Stimulated activated naive B cell treated with anti-CD40 and anti-IgM and Interleukin-4, amounts not matched to agents 10 μg/mL and 1 μg/mL and 100 μg/mL, for 72 hours (primary cell): Measurements from ENCODE around the gene CNNM3.
"Not testable (repeated sequence)": the region's sequence is repeated elsewhere in the genome, so short reads cannot be mapped to it uniquely, and the experiment has no call there.

Source experiments
- ATAC-seq, 2 donors: fragments of 150-1000 bp; cut with Tn5 transposase; replicated peaks; 2 replicates each; pipeline ENCODE4 v1.10.0; 2021; ENCODE audit warnings: moderate library complexity in 1 of 2
- DNase-seq: peaks from one replicate; pipeline ENCODE4 v3.0.0; 2021
- H3K27ac Mint-ChIP-seq: one replicate; pipeline ENCODE4 v1.8.0; 2022; ENCODE audit warnings: mild to moderate bottlenecking, mixed read lengths
- H3K27me3 Mint-ChIP-seq, 2 donors: one replicate each; pipeline ENCODE4 v1.8.0; 2022; ENCODE audit warnings: mixed read lengths in 2 of 2
- H3K36me3 Mint-ChIP-seq, 2 donors: one replicate each; pipeline ENCODE4 v1.8.0; 2022; ENCODE audit warnings: mixed read lengths in 2 of 2, mild to moderate bottlenecking in 1 of 2
- H3K4me1 Mint-ChIP-seq, 2 donors: one replicate each; pipeline ENCODE4 v1.8.0; 2022; ENCODE audit warnings: mixed read lengths in 2 of 2, mild to moderate bottlenecking in 1 of 2
- H3K4me3 Mint-ChIP-seq, 2 donors: one replicate each; pipeline ENCODE4 v1.8.0; 2022; ENCODE audit warnings: mild to moderate bottlenecking in 2 of 2, mixed read lengths in 2 of 2, moderate library complexity in 1 of 2
- H3K9me3 Mint-ChIP-seq, 2 donors: one replicate each; pipeline ENCODE4 v1.8.0; 2022; ENCODE audit warnings: mixed read lengths in 2 of 2, mild to moderate bottlenecking in 1 of 2

CNNM3 gene

GRCh38 chr2:96848264-96848663, 32.2 kb downstream of the CNNM3 start:
- DNase-seq (no peak), ATAC-seq (no peak)
- H3K4me3 Mint-ChIP-seq, result no peak overlapping the region
- peaks cover 29 to 42% of the 10 kb centered on the region in 2 donors for H3K36me3 Mint-ChIP-seq
- H3K27me3 Mint-ChIP-seq, result no peaks in the 10 kb centered on the region
- peaks cover 0 to 3% of the 10 kb centered on the region in 2 donors for H3K4me1 Mint-ChIP-seq
- no peaks in the 10 kb centered on the region for H3K9me3 Mint-ChIP-seq
- no peak overlapping the region for H3K27ac Mint-ChIP-seq

GRCh38 chr2:96852667-96853066, 36.6 kb downstream of the CNNM3 start:
- H3K36me3 Mint-ChIP-seq, result peaks cover 25 to 34% of the 10 kb centered on the region in 2 donors
- ATAC-seq, result no peak
- no peak overlapping the region for H3K4me3 Mint-ChIP-seq
- DNase-seq, result no peak
- H3K4me1 Mint-ChIP-seq, result peaks cover 15 to 22% of the 10 kb centered on the region in 2 donors
- no peaks in the 10 kb centered on the region for H3K9me3 Mint-ChIP-seq
- no peaks in the 10 kb centered on the region for H3K27me3 Mint-ChIP-seq
- H3K27ac Mint-ChIP-seq, result no peak overlapping the region

DNA sequence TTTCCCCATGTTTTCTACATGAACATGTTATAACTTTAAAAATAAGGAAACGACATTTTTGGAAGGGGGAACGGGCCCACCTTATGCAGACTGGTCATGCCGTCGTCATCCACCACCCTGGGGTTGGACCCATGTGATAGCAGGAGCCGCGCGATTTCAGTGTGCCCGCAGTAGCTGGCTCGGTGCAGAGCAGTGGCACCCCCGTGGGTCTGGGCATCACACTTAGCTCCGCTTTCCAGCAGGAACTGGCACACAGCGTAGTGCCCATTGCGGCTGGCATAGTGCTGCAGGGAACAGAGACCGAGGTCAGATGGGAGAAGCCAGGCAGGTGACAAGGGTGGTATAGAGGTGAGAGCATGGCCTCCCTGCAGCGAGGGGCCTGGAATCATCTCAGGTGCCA, 37.3 kb downstream of the CNNM3 start:
- Mint-ChIP-seq H3K27ac (no peak overlapping the region), H3K27me3 (no peaks in the 10 kb centered on the region), H3K9me3 (no peaks in the 10 kb centered on the region), H3K36me3 (peaks cover 24 to 29% of the 10 kb centered on the region in 2 donors), H3K4me3 (no peak overlapping the region), H3K4me1 (peaks cover 17 to 25% of the 10 kb centered on the region in 2 donors)
- ATAC-seq (no peak), DNase-seq (no peak)

DNA sequence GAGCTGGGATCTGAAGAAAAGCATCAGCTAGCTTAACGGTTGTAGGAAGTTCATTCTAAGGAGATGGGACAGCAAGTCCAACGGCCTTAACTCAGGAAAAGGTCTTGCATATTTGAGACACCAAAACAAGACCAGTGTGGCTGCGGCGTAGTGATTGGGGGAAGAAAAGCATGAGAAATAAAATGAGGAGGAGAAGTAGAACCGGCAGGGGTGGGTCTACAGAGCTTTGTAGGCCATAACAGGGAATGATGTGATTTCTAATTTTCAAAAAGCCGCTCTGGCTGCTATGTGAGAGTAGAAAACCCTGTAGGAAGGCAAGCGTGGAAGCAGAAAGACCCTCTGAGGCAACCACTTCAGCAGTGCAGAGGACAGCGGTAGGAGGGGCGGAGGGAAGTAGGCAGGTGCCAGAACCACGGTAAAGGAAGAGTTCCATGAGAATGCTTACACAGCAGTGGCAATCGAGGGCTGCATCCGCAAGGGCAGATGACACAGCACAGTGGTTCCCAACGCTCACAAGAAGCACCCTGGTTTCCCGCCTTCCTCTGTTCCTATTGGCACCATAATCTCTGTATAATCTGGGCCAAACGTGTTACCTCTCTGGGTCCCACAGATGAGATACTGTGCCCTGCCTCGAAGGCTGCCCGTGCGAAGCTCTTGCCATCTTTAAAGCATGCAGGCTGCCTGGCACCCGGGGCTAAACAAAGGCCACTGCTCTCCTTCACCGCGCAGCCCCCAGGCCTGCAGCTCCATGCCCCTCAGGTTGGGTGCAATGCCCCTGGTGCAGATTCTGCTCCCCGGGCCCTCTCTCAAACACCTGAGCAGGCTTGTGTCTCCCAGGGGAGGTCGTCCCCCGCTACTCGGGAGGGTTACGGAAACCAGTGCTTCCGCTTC, 41.0 kb downstream of the CNNM3 start:
- Mint-ChIP-seq H3K4me3 (peak overlapping the region; percentile 97 to 99), H3K27me3 (no peaks in the 10 kb centered on the region), H3K36me3 (peaks cover 32 to 42% of the 10 kb centered on the region in 2 donors), H3K9me3 (no peaks in the 10 kb centered on the region), H3K4me1 (peaks cover 29 to 50% of the 10 kb centered on the region in 2 donors), H3K27ac (peak overlapping the region; percentile 98)
- ATAC-seq (no peak), DNase-seq (no peak)

- Mint-ChIP-seq H3K27ac (peak within 1 kb of the TSS; percentile 98), H3K4me3 (peak within 1 kb of the TSS; percentile 97 to 99), H3K4me1 (peaks cover 29 to 50% of the 10 kb centered on the region in 2 donors), H3K9me3 (no peaks in the 10 kb centered on the region), H3K27me3 (no peaks in the 10 kb centered on the region), H3K36me3 (peaks cover 29 to 39% of the 10 kb centered on the region in 2 donors)
- ATAC-seq (peak; percentile 92 to 93), DNase-seq (peak; percentile 98)
These were observed 41.8 kb downstream of the CNNM3 start, which contains the start of gene ANKRD39 for GRCh38 chr2:96857667-96858372. TSS of gene ANKRD39 (minus strand) at chr2:96858016. CDS start at chr2:96857987, 29 bp downstream.

DNA sequence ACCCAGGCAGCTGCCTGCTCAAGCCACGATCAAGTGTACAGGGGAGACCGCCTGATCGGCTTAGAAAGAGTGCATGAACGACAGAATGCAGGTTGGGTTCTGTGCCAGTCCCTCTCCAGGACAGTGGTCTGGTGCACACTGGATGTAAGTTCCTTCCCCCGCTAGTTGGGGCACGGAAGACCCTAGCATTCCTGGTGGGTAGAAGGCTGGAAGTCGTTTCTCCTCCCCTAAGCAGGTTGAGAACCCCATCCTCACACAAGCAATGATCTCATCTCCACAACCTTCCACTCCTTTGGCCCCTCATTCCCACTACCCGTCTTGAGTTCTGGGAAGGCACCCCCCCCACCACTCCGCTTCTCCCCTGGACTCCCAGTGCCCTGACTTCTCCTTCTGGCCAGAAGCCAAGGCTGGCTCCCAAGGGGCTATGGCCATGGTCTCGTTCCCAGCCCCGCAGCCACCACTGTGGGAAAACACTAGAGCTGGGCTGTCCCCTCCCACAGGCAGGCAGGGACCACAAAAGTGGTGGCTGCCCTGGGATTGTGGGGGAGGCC, 43.1 kb downstream of the CNNM3 start:
- H3K27ac Mint-ChIP-seq, result peak overlapping the region; percentile 88
- H3K36me3 Mint-ChIP-seq, result peaks cover 32 to 41% of the 10 kb centered on the region in 2 donors
- H3K4me3 Mint-ChIP-seq, result peak overlapping the region; percentile 97 to 99
- H3K9me3 Mint-ChIP-seq, result no peaks in the 10 kb centered on the region
- no peak for DNase-seq
- H3K27me3 Mint-ChIP-seq, result peaks cover 0 to 6% of the 10 kb centered on the region in 2 donors
- ATAC-seq, result no peak
- peaks cover 29 to 50% of the 10 kb centered on the region in 2 donors for H3K4me1 Mint-ChIP-seq

GRCh38 chr2:96859681-96860064, 43.6 kb downstream of the CNNM3 start:
- Mint-ChIP-seq H3K9me3 (no peaks in the 10 kb centered on the region), H3K4me1 (peaks cover 29 to 50% of the 10 kb centered on the region in 2 donors), H3K36me3 (peaks cover 36 to 41% of the 10 kb centered on the region in 2 donors), H3K27me3 (peaks cover 0 to 6% of the 10 kb centered on the region in 2 donors), H3K27ac (no peak overlapping the region), H3K4me3 (peak overlapping the region in 1 of 2 donors; percentile 99)
- no peak for ATAC-seq
- DNase-seq, result no peak

DNA sequence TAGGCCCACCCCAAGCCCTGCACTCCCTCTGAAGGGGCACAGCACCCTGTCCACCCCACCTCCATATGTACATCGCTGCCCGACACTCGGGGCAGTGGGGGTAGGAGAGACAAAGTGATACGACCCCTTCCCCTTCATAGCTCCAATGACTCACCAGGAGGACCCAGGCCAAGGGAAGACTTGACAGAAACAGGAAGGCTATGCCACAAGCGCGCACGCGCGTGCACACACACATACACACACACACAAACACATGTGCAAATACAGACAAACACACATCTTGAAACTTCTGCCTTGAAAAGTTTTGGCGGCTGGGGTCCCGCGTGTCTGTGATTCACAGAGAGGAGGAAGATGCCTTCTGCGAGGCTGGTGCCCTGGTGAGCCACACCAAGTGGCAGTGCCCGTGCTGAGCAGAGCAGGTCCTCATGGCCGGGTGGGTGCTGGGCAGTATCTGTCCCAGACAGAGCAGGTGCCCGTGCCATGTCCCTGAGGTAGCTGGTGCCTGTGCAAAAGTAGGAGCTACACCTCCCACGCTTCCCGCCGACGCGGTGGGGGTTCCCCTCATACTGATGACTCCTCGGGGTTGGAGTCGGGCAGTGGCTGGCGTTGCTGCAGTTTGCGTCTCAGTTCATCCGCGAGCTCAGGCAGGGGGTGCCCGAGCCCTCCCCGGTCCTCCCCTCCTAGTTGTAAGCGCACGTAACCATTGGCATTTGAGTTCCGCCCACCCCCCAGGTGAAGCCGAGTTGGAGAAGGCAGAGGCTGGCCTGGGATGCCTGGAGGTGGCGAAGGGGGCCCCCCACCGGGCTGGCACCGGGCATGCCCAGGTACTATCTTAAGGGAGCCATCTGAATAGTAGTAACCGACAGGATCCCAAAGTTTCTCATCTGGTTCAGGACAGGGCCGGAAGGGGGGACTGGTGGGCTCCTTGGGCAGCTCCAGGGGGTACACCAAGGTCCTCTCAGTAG, 44.3 kb downstream of the CNNM3 start:
- Mint-ChIP-seq H3K4me1 (peaks cover 25 to 44% of the 10 kb centered on the region in 2 donors), H3K27ac (no peak overlapping the region), H3K27me3 (peaks cover 0 to 8% of the 10 kb centered on the region in 2 donors), H3K4me3 (no peak overlapping the region), H3K36me3 (peaks cover 41 to 48% of the 10 kb centered on the region in 2 donors), H3K9me3 (no peaks in the 10 kb centered on the region)
- ATAC-seq (no peak), DNase-seq (no peak)

DNA sequence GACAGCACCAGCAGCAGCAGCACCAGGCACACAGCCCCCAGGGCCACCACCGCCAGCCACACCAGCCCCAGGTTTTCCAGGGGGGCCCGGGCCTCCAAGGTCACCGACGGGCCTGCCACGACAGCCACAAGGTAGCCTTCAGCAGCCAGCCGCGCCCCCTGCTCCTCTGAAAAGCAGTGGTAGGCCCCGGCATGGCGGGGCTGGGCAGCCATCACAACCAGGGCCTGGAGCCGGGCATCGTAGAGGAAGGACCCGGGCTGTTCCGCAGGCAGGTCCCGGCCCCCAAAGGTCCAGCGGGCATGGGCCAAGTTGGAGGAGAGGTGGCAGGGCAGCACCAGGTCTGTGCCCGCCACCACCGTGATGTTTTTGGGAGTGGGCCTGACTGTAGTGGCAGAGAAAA, 45.0 kb downstream of the CNNM3 start:
- H3K27me3 Mint-ChIP-seq, result peaks cover 0 to 14% of the 10 kb centered on the region in 2 donors
- DNase-seq, result no peak
- no peak for ATAC-seq
- peaks cover 30 to 44% of the 10 kb centered on the region in 2 donors for H3K4me1 Mint-ChIP-seq
- no peak overlapping the region for H3K4me3 Mint-ChIP-seq
- peaks cover 49 to 54% of the 10 kb centered on the region in 2 donors for H3K36me3 Mint-ChIP-seq
- H3K9me3 Mint-ChIP-seq, result no peaks in the 10 kb centered on the region
- no peak overlapping the region for H3K27ac Mint-ChIP-seq

DNA sequence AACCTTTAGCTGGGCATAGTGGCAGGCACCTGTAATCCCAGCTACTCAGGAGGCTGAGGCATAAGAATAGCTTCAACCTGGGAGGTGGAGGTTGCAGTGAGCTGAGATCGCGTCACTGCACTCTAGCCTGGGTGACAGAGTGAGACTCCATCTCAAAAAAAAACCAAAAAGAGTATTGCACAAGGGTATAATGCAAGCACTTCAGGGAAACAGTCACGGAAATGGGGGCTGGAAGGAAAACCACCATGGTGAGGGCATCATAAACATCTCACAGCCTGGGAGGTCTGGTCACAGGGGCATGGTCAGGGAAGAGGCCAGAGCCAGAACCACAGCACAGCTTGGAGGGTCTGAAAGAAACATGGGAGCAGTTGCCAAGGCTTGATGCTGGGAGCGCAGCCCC, 47.0 kb downstream of the CNNM3 start:
- not testable (repeated sequence) for H3K4me3 Mint-ChIP-seq, H3K27ac Mint-ChIP-seq, ATAC-seq, H3K9me3 Mint-ChIP-seq, DNase-seq
- Mint-ChIP-seq H3K36me3 (peaks cover 61 to 70% of the 10 kb centered on the region in 2 donors), H3K4me1 (peaks cover 28 to 42% of the 10 kb centered on the region in 2 donors), H3K27me3 (peaks cover 0 to 29% of the 10 kb centered on the region in 2 donors)

- Mint-ChIP-seq H3K9me3 (no peaks in the 10 kb centered on the region), H3K36me3 (peaks cover 61 to 70% of the 10 kb centered on the region in 2 donors), H3K27ac (no peak overlapping the region), H3K4me1 (peaks cover 28 to 41% of the 10 kb centered on the region in 2 donors), H3K4me3 (no peak overlapping the region), H3K27me3 (peaks cover 0 to 29% of the 10 kb centered on the region in 2 donors)
- ATAC-seq (no peak), DNase-seq (no peak)
These were observed 47.7 kb downstream of the CNNM3 start for GRCh38 chr2:96863575-96864342.

DNA sequence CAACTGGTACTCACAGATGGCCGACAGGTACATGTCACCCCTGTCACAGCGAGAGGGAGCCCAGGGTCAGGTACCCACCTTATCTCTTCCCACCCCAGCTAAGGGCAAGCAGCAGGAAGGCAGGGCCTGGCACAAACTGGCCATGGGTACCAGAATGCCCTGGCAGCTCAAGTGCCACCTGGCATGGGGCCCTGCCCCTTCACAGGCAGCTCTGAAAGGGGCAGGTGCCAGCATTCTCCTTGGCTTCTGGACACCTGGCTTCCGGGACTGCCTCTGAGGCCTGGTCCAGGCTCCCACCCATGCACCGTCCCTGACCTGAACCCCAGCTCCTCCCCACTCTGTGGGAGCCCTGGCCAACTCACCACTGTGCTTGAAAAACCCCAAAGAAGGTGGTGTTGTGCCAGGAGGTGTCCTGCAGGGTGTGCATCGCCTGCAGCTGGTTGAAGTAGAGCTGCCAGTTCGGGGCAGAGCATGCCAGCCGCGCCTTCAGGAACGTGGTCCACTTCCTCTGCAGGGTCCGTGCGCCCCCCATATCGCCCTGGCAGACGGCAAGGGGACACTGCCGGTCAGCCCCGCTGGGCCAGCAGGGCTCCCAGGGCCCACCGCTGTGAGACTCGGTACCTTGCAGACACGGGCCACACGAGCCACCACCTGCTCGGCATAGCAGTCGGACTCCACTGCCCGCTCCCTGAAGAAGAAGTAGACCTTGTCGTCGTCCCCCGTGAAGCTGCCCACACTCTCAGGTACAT, 48.4 kb downstream of the CNNM3 start:
- Mint-ChIP-seq H3K36me3 (peaks cover 61 to 70% of the 10 kb centered on the region in 2 donors), H3K27ac (no peak overlapping the region)

More for the DNA sequence above, 48.4 kb downstream of the CNNM3 start:
- peaks cover 0 to 29% of the 10 kb centered on the region in 2 donors for H3K27me3 Mint-ChIP-seq
- no peak for ATAC-seq
- no peak overlapping the region for H3K4me3 Mint-ChIP-seq
- no peak for DNase-seq
- H3K9me3 Mint-ChIP-seq, result no peaks in the 10 kb centered on the region
- H3K4me1 Mint-ChIP-seq, result peaks cover 21 to 34% of the 10 kb centered on the region in 2 donors
